Thyroid gland (tissue), 4 donors: Measurements from ENCODE around the gene KIAA1755. TPM values are rescaled to one million over a fixed set of nuclear protein-coding genes. Genes with fewer than 3 reads are reported as not detected.

Experiments
- DNase-seq, 2 donors: peaks; one replicate each; pipeline ENCODE4 v3.0.0-alpha.2; 2019
- H3K27ac ChIP-seq, 3 donors: fragments of 200-600 bp; sonication (generic); 1 replicate in 2 of 3; 2 replicates in 1 of 3; pipeline ENCODE4 v1.5.1; 2016 to 2019; ENCODE audit warnings: mild to moderate bottlenecking in 1 of 3, moderate library complexity in 1 of 3
- H3K27me3 ChIP-seq: fragments of 200-600 bp; sonication (generic); one replicate; pipeline ENCODE4 v1.5.1; 2019
- H3K36me3 ChIP-seq, 2 donors: fragments of 200-600 bp; sonication (generic); one replicate each; pipeline ENCODE4 v1.5.1; 2016 to 2019
- H3K4me1 ChIP-seq, 2 donors: fragments of 200-600 bp; sonication (generic); one replicate each; pipeline ENCODE4 v1.5.1; 2017 to 2019
- H3K4me3 ChIP-seq, 3 donors: fragments of 200-600 bp; sonication (generic); replicated peaks in 1 of 3; 1 replicate in 2 of 3; 2 replicates in 1 of 3; pipeline ENCODE4 v1.5.1; 2016; ENCODE audit warnings: mild to moderate bottlenecking in 1 of 3
- H3K9me3 ChIP-seq: fragments of 200-600 bp; sonication (generic); one replicate; pipeline ENCODE4 v1.5.1; 2017
- CTCF ChIP-seq, 6 experiments: fragments of 200-600 bp in 3 of 6; fragments of 450-650 bp in 3 of 6; sonication (generic) in 3 of 6; IDR thresholded peaks; one replicate each; pipeline ENCODE4 v1.5.1; 2016 to 2019; ENCODE audit warnings: antibody characterized with exemption in 6 of 6, mild to moderate bottlenecking in 2 of 6, inconsistent platforms in 1 of 6, moderate library complexity in 1 of 6
- POLR2A ChIP-seq, 2 donors: fragments of 450-650 bp; IDR thresholded peaks; one replicate each; pipeline ENCODE4 v1.6.1; 2017; ENCODE audit warnings: antibody characterized with exemption in 2 of 2, mild to moderate bottlenecking in 2 of 2, moderate library complexity in 1 of 2
- WGBS, 2 donors: methylation state at CpG; one replicate each; pipeline ENCODE4 v1.1.5; 2017; 5-methylcytosine and 5-hydroxymethylcytosine counted together
- intact Hi-C: fragments of 100-400 bp; cut with DNase I; formaldehyde crosslinking; loops from one replicate; pipeline ENCODE4 v1.15.1; 2023
- total RNA-seq, 4 donors: library from RNA; depleted of rRNA; stranded (reverse); fragments of >200 nt; gene quantifications; one replicate each; pipeline ENCODE4 v1.2.3, GENCODE V29; 2016

The KIAA1755 gene
- total RNA-seq, 4 donors from 2014 or later: 1.0 to 5.5 (median 1.7) TPM

GRCh38 chr20:38269040-38269439 lies 8.5 kb upstream of the KIAA1755 start:
- no peak overlapping the region for H3K4me3 ChIP-seq
- DNase-seq: no peak
- TF ChIP-seq POLR2A (IDR thresholded peaks at IDR 0.05) (no peak), CTCF (IDR thresholded peaks at IDR 0.05) (no peak)
- 85 to 93% methylated on average over 3 of the region's 3 CpGs for WGBS, 2 donors
- intact Hi-C loops: no loop called here
- H3K9me3 ChIP-seq: no peaks in the 10 kb centered on the region
- H3K4me1 ChIP-seq: peaks cover 0 to 9% of the 10 kb centered on the region in 2 donors
- no peak overlapping the region for H3K27ac ChIP-seq
- H3K36me3 ChIP-seq: no peaks in the 10 kb centered on the region
- no peaks in the 10 kb centered on the region for H3K27me3 ChIP-seq

DNA sequence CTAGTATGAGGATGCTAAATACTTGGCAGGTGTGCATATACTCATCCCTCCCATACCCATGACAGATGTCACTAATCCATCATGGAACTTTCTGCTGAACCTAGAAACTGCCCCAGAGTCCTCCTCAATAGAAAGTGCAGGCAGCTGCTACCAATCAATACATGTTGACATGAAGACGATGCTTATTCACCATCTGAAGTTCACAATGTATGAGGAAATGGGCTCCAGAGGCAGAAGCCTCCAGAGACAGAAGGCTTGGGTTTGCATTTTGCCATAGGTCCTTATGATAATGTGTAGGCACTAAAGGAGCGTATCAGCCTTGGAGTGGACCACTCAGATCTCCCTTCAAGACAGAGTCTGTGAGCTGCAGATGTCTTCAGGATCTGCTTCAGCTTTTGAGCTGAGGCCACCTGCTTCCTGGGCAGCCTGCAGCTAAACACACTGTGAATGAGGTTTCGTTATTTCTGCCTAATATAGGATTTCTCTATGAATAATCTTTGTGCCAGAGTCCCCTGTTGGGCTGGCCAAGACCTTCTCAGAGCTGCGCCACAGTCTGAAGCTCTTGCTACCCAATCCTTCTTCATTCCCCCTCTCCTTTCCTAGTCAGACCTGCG lies 7.5 kb upstream of the KIAA1755 start:
- DNase-seq: no peak
- no peak overlapping the region for H3K27ac ChIP-seq
- intact Hi-C loops: no loop called here
- peaks cover 0 to 9% of the 10 kb centered on the region in 2 donors for H3K4me1 ChIP-seq
- 74 to 85% methylated on average over 5 of the region's 5 CpGs for WGBS, 2 donors
- no peaks in the 10 kb centered on the region for H3K9me3 ChIP-seq
- H3K4me3 ChIP-seq: no peak overlapping the region
- TF ChIP-seq CTCF (IDR thresholded peaks at IDR 0.05) (no peak), POLR2A (IDR thresholded peaks at IDR 0.05) (no peak)
- H3K36me3 ChIP-seq: no peaks in the 10 kb centered on the region
- H3K27me3 ChIP-seq: no peaks in the 10 kb centered on the region

GRCh38 chr20:38267296-38267695 lies 6.8 kb upstream of the KIAA1755 start:
- Histone ChIP-seq H3K4me1 (peaks cover 0 to 9% of the 10 kb centered on the region in 2 donors), H3K27me3 (no peaks in the 10 kb centered on the region), H3K27ac (no peak overlapping the region), H3K9me3 (no peaks in the 10 kb centered on the region), H3K4me3 (no peak overlapping the region), H3K36me3 (no peaks in the 10 kb centered on the region)
- TF ChIP-seq CTCF (IDR thresholded peaks at IDR 0.05) (no peak), POLR2A (IDR thresholded peaks at IDR 0.05) (no peak)
- no peak for DNase-seq
- 72 to 74% methylated on average over 2 of the region's 2 CpGs for WGBS, 2 donors
- intact Hi-C loops: no loop called here

DNA sequence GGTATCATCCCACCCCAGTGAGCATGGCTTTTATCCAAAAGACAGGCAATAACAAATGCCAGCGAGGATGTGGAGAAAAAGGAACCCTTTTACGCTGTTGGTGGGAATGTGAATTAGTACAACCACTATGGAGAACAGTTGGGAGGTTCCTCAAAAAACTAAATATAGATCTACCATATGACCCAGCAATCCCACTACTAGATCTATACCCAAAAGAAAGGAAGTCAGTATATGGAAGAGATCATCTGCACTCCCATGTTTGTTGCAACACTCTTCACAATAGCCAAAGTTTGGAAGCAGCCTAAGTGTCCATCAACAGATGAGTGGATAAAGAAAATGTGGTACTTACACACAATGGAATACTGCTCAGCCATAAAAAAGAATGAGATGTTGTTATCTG lies 5.9 kb upstream of the KIAA1755 start:
- H3K4me1 ChIP-seq: peaks cover 0 to 8% of the 10 kb centered on the region in 2 donors
- DNase-seq: no peak
- no peak overlapping the region for H3K27ac ChIP-seq
- TF ChIP-seq CTCF (IDR thresholded peaks at IDR 0.05) (no peak), POLR2A (IDR thresholded peaks at IDR 0.05) (no peak)
- intact Hi-C loops: no loop called here
- no peaks in the 10 kb centered on the region for H3K36me3 ChIP-seq
- WGBS, 2 donors: 86 to 87% methylated on average over 2 of the region's 2 CpGs
- H3K4me3 ChIP-seq: no peak overlapping the region
- H3K27me3 ChIP-seq: no peaks in the 10 kb centered on the region
- no peaks in the 10 kb centered on the region for H3K9me3 ChIP-seq

GRCh38 chr20:38262931-38263330 lies 2.4 kb upstream of the KIAA1755 start:
- peaks cover 0 to 5% of the 10 kb centered on the region in 2 donors for H3K4me1 ChIP-seq
- intact Hi-C loops: no loop called here
- H3K27me3 ChIP-seq: peaks cover 7% of the 10 kb centered on the region
- H3K9me3 ChIP-seq: no peaks in the 10 kb centered on the region
- WGBS, 2 donors: 85 to 91% methylated on average over 6 of the region's 6 CpGs
- no peak overlapping the region for H3K27ac ChIP-seq
- H3K4me3 ChIP-seq: no peak overlapping the region
- H3K36me3 ChIP-seq: no peaks in the 10 kb centered on the region
- TF ChIP-seq POLR2A (IDR thresholded peaks at IDR 0.05): no peak
- TF ChIP-seq CTCF (IDR thresholded peaks at IDR 0.05): no peak
- DNase-seq: no peak
